ENCODE results near the gene RAD51B. TPM values are rescaled to one million over a fixed set of nuclear protein-coding genes. Genes with fewer than 3 reads are reported as not detected.

The RAD51B gene
- total RNA-seq, 1 experiment from 2014 or later = 14.2 TPM

DNA sequence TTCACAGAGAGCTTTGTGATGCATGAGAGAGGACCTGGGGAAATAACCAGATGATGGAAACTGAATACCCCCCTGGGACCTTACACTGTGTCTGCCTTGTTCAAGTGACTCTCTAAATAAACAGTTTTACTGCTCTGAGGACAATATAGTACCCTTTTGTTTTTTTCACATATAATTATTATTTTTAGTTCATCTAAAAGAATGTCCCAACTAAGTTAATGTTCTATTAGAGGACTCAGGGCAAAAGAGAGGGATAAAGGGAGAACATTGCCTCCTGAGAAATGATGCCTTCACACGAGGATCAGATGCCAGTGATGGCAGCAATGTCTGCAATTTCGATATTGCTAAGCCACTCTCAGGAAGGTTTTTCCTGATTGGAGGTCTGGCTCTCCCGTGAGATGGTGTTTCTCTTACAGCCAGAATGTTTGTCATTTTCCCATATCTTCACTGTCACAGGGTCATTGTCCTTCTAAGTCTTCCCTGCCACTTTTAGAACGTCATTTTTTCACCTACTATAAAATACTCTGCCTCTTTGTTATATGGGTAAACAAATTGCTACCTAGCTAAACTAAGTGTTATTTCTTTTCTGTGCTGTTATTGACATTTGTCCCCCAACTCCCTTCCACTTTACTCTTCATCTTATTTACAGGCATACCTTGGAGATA lies 201.6 kb downstream of the RAD51B start (continued):
- TF ChIP-seq, protein P1, sequence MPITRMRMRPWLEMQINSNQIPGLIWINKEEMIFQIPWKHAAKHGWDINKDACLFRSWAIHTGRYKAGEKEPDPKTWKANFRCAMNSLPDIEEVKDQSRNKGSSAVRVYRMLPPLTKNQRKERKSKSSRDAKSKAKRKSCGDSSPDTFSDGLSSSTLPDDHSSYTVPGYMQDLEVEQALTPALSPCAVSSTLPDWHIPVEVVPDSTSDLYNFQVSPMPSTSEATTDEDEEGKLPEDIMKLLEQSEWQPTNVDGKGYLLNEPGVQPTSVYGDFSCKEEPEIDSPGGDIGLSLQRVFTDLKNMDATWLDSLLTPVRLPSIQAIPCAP (CRISPR knock-in tag; IDR thresholded peaks at IDR 0.05) = no peak

DNA sequence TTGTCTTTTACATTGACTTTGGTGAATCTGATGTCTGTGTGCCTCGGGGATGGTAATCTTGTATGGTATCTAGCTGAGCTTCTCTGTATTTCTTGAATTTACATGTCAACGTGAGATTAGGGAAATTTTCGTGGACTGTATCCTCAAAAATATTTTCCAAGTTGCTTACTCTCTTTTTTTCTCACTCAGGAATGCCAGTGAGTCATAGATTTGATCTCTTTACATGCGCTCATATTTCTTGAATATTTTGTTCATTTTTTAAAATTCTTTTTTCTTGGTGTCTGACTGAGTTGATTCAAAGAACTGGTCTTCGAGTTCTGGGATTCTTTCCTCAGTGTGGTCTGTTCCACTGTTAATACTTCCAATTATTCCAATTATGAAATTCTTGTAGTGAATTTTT lies 207.7 kb downstream of the RAD51B start:
- H3K4me3 Mint-ChIP-seq = no peak overlapping the region
- CTCF ChIA-PET = no interaction called here
- TF ChIP-seq ZNF396 (CRISPR knock-in tag; IDR thresholded peaks at IDR 0.05; ENCODE audit: borderline replicate concordance) (no peak), TEAD4 (CRISPR knock-in tag; IDR thresholded peaks at IDR 0.05) (no peak), ZNF416 (CRISPR knock-in tag; IDR thresholded peaks at IDR 0.05) (no peak), RELA (CRISPR knock-in tag; IDR thresholded peaks at IDR 0.05; ENCODE audit: borderline replicate concordance) (no peak)
- TF ChIP-seq, protein P2, sequence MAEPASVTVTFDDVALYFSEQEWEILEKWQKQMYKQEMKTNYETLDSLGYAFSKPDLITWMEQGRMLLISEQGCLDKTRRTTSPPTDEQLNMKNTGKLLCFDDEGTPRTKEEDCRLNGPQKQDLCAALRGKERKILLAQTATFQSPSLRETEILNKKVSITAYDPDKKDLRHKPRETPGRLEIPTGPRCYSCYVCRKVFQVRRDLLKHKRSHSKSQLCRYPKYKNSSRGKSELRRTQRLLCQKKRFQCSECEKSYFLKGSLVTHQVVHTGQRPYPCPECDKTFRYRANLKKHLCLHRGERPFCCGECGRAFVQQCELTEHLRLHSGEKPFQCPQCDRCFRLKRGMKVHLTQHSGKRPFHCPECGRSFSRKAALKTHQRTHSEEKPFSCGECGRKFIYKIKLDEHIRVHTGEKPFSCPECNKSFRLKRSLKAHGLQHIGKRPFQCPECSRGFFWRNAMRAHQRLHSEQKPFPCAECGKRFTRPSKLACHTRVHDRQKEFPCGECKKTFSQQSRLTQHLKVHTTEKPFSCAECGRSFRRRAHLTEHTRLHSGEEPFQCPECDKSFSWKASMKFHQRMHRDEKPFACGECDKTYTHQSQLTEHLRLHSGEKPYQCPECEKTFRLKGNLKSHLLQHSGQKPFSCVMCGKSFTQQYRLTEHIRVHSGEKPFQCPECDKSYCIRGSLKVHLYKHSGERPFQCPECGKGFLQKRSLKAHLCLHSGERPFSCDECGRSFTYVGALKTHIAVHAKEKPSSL (CRISPR knock-in tag; conservative IDR thresholded peaks at IDR 0.05) = no peak
- TF ChIP-seq, protein P3, sequence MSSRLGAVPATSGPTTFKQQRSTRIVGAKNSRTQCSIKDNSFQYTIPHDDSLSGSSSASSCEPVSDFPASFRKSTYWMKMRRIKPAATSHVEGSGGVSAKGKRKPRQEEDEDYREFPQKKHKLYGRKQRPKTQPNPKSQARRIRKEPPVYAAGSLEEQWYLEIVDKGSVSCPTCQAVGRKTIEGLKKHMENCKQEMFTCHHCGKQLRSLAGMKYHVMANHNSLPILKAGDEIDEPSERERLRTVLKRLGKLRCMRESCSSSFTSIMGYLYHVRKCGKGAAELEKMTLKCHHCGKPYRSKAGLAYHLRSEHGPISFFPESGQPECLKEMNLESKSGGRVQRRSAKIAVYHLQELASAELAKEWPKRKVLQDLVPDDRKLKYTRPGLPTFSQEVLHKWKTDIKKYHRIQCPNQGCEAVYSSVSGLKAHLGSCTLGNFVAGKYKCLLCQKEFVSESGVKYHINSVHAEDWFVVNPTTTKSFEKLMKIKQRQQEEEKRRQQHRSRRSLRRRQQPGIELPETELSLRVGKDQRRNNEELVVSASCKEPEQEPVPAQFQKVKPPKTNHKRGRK (CRISPR knock-in tag; IDR thresholded peaks at IDR 0.05; ENCODE audit: borderline replicate concordance) = no peak
- TF ChIP-seq, protein P4, sequence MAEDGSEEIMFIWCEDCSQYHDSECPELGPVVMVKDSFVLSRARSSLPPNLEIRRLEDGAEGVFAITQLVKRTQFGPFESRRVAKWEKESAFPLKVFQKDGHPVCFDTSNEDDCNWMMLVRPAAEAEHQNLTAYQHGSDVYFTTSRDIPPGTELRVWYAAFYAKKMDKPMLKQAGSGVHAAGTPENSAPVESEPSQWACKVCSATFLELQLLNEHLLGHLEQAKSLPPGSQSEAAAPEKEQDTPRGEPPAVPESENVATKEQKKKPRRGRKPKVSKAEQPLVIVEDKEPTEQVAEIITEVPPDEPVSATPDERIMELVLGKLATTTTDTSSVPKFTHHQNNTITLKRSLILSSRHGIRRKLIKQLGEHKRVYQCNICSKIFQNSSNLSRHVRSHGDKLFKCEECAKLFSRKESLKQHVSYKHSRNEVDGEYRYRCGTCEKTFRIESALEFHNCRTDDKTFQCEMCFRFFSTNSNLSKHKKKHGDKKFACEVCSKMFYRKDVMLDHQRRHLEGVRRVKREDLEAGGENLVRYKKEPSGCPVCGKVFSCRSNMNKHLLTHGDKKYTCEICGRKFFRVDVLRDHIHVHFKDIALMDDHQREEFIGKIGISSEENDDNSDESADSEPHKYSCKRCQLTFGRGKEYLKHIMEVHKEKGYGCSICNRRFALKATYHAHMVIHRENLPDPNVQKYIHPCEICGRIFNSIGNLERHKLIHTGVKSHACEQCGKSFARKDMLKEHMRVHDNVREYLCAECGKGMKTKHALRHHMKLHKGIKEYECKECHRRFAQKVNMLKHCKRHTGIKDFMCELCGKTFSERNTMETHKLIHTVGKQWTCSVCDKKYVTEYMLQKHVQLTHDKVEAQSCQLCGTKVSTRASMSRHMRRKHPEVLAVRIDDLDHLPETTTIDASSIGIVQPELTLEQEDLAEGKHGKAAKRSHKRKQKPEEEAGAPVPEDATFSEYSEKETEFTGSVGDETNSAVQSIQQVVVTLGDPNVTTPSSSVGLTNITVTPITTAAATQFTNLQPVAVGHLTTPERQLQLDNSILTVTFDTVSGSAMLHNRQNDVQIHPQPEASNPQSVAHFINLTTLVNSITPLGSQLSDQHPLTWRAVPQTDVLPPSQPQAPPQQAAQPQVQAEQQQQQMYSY (CRISPR knock-in tag; IDR thresholded peaks at IDR 0.05) = no peak
- DNase-seq (ENCODE audit: low spot score) (no peak), ATAC-seq (no peak)
- H3K9me3 Mint-ChIP-seq = peaks cover 49% of the 10 kb centered on the region
- POLR2A ChIA-PET = no interaction called here
- no peak overlapping the region for H3K27ac Mint-ChIP-seq
- peaks cover 36% of the 10 kb centered on the region for H3K36me3 Mint-ChIP-seq
- no peaks in the 10 kb centered on the region; the same call in 1 of the 2 replicates for H3K27me3 Mint-ChIP-seq (ENCODE audit: low read depth)
- H3K4me1 Mint-ChIP-seq = peaks cover 7% of the 10 kb centered on the region; the same call in 1 of the 2 replicates

DNA sequence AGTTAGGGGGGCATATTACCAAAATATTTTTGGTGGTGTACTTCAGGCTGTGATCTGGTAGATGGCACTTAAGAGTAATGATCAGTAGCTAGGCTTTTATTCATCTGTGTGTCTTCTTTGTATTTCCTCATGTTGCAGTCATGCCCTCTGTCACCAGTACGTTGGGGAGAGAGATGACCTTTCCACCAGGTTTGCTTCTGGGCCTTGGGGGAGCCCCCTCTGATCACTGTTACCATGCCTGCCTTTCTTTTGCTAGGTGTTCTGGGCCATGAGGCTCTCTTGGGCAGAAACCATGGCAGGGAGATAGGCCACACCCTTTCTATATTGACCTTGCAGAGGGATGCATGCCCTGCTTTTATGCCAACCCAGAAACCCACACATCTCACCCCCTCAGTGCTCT lies 208.5 kb downstream of the RAD51B start:
- ChIA-PET CTCF (no interaction called here), POLR2A (no interaction called here)
- Mint-ChIP-seq H3K27me3 (ENCODE audit: low read depth) (no peaks in the 10 kb centered on the region; the same call in 1 of the 2 replicates), H3K9me3 (peaks cover 43% of the 10 kb centered on the region), H3K4me3 (no peak overlapping the region), H3K4me1 (peaks cover 7% of the 10 kb centered on the region; the same call in 1 of the 2 replicates), H3K36me3 (peaks cover 32% of the 10 kb centered on the region), H3K27ac (no peak overlapping the region)
- DNase-seq (ENCODE audit: low spot score) (no peak), ATAC-seq (no peak)
- TF ChIP-seq ZBTB21 (CRISPR knock-in tag; IDR thresholded peaks at IDR 0.05; ENCODE audit: borderline replicate concordance) (no peak), ATF1 (CRISPR knock-in tag; IDR thresholded peaks at IDR 0.05) (no peak), ZNF219 (CRISPR knock-in tag; IDR thresholded peaks at IDR 0.05; ENCODE audit: borderline replicate concordance) (no peak), SOX15 (CRISPR knock-in tag; IDR thresholded peaks at IDR 0.05) (no peak), CREB1 (CRISPR knock-in tag; IDR thresholded peaks at IDR 0.05) (no peak), PRRX2 (CRISPR knock-in tag; IDR thresholded peaks at IDR 0.05) (no peak), MXD4 (CRISPR knock-in tag; IDR thresholded peaks at IDR 0.05; ENCODE audit: borderline replicate concordance) (no peak)
- TF ChIP-seq, protein P3 (CRISPR knock-in tag; IDR thresholded peaks at IDR 0.05; ENCODE audit: borderline replicate concordance) = no peak
- TF ChIP-seq, protein P5, sequence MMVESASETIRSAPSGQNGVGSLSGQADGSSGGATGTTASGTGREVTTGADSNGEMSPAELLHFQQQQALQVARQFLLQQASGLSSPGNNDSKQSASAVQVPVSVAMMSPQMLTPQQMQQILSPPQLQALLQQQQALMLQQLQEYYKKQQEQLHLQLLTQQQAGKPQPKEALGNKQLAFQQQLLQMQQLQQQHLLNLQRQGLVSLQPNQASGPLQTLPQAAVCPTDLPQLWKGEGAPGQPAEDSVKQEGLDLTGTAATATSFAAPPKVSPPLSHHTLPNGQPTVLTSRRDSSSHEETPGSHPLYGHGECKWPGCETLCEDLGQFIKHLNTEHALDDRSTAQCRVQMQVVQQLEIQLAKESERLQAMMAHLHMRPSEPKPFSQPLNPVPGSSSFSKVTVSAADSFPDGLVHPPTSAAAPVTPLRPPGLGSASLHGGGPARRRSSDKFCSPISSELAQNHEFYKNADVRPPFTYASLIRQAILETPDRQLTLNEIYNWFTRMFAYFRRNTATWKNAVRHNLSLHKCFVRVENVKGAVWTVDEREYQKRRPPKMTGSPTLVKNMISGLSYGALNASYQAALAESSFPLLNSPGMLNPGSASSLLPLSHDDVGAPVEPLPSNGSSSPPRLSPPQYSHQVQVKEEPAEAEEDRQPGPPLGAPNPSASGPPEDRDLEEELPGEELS (CRISPR knock-in tag; IDR thresholded peaks at IDR 0.05) = no peak
- TF ChIP-seq, protein P6, sequence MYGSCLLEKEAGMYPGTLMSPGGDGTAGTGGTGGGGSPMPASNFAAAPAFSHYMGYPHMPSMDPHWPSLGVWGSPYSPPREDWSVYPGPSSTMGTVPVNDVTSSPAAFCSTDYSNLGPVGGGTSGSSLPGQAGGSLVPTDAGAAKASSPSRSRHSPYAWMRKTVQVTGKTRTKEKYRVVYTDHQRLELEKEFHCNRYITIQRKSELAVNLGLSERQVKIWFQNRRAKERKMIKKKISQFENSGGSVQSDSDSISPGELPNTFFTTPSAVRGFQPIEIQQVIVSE (CRISPR knock-in tag; IDR thresholded peaks at IDR 0.05; ENCODE audit: borderline replicate concordance) = no peak
